Pancreas (tissue), 10 donors: ENCODE results near the gene TMUB1. TPM values are rescaled to one million over a fixed set of nuclear protein-coding genes. Genes with fewer than 3 reads are reported as not detected.

ENCODE experiments used
- ATAC-seq, 4 donors: fragments of 200-7000 bp; cut with Tn5 transposase; one replicate each; pipeline versions ENCODE4 v1.8.0 to v1.9.1; 2020; ENCODE audit warnings: mild to moderate bottlenecking in 4 of 4, moderate library complexity in 4 of 4
- DNase-seq, 6 donors: peaks; one replicate each; pipeline ENCODE4 v3.0.0-alpha.2; 2020
- FAIRE-seq: peaks from 2 replicates; lab custom pipeline; 2012; peaks lifted over from hg19 to GRCh38; lab: Jason Lieb, UNC
- H3K27ac ChIP-seq, 4 donors: fragments of 200-600 bp; sonication (generic); 1 replicate in 3 of 4; 2 replicates in 1 of 4; pipeline versions ENCODE4 v1.5.0 to v1.8.0; 2020
- H3K27me3 ChIP-seq, 4 donors: fragments of 200-600 bp; one replicate each; pipeline ENCODE4 v1.8.0; 2021
- H3K36me3 ChIP-seq, 3 donors: fragments of 200-600 bp; sonication (generic) in 1 of 3; one replicate each; pipeline versions ENCODE4 v1.5.0 to v1.8.0; 2020 to 2021
- H3K4me1 ChIP-seq, 3 donors: fragments of 200-600 bp; one replicate each; pipeline ENCODE4 v1.8.0; 2021
- H3K4me3 ChIP-seq, 4 donors: fragments of 200-600 bp; sonication (generic) in 2 of 4; one replicate each; pipeline versions ENCODE4 v1.5.0 to v1.8.0; 2020 to 2021
- H3K9me3 ChIP-seq, 4 donors: fragments of 200-600 bp; one replicate each; pipeline ENCODE4 v1.8.0; 2021
- CTCF ChIP-seq, 4 donors: fragments of 200-600 bp; sonication (generic) in 3 of 4; IDR thresholded peaks; one replicate each; pipeline versions ENCODE4 v1.5.0 to v1.8.0; 2021; ENCODE audit warnings: antibody characterized with exemption in 4 of 4
- whole genome bisulfite sequencing, 2 donors: extraction: QIAGEN DNeasy Blood & Tissue Kit; methylation state at CpG; one replicate each; pipeline ENCODE4 v1.1.7; 2013; 5-methylcytosine and 5-hydroxymethylcytosine counted together
- intact Hi-C, 3 donors: fragments of 100-400 bp; cut with DNase I; formaldehyde crosslinking; loops; one replicate each; pipeline versions ENCODE4 v1.11.1 to v1.14.2; 2022
- polyA plus RNA-seq, 2 donors: library from polyadenylated mRNA; stranded (reverse); fragments of 200-250 nt; gene quantifications; one replicate each; pipeline ENCODE4 v1.2.3, GENCODE V29; 2013
- total RNA-seq, 6 donors: library from RNA; stranded (reverse); fragmentation: NEBNext Ultra II Directional in 4 of 6; extraction: Animal tissue kit (Norgen Biotek cat#: 25700) in 4 of 6; gene quantifications; one replicate each; pipeline versions ENCODE4 v1.2.1 to v1.2.4, GENCODE V29; 2021 to 2023
- donor health status: healthy with polysubstance abuse.
- donor health status: DM: no; HTN: no; CAD: no; lungs with moderate emphysema.
- donor health status: DM: no; HTN: no; CAD: no.
- donor health status: control.
- donor health status: control.
- donor health status: Bipolar disorder and iron deficiency.
- donor health status: DM: yes; HTN: yes; CAD: no.
- donor health status: DM: no; HTN: no; CAD: no.
- donor health status: DM: no; HTN: no; CAD: no.
- donor health status: DM: yes; HTN: yes; CAD: no.

The TMUB1 gene
- total and polyA plus RNA-seq, 8 donors = 34.5 to 103 (median 44.1) TPM

GRCh38 chr7:151080522-151081169 lies 2.6 kb downstream of the TMUB1 start, which contains the start of gene FASTK:
Gene FASTK (minus strand): TSS chr7:151080809. CDS start chr7:151080766, 43 bp downstream.
- DNase-seq = peak; percentile 88 to 96 (median 92)
- TF ChIP-seq CTCF (IDR thresholded peaks at IDR 0.05) = no peak
- ATAC-seq = peak; percentile 83 to 90 (median 86)
- 0 to 1% methylated on average over 47 to 66 of the region's 66 CpGs for WGBS, 2 donors
- peaks cover 0 to 1% (median 0%) of the 10 kb centered on the region in 3 donors for H3K36me3 ChIP-seq
- no peaks in the 10 kb centered on the region for H3K27me3 ChIP-seq
- H3K9me3 ChIP-seq = no peaks in the 10 kb centered on the region
- H3K27ac ChIP-seq = peak within 1 kb of the TSS; percentile 74 to 85 (median 81)
- FAIRE-seq = no peak
- peaks cover 27 to 37% (median 30%) of the 10 kb centered on the region in 3 donors for H3K4me1 ChIP-seq
- intact Hi-C loops = no loop called here
- H3K4me3 ChIP-seq = peak within 1 kb of the TSS; percentile 90 to 99 (median 94)

GRCh38 chr7:151080067-151080521 lies 3.2 kb downstream of the TMUB1 start:
- DNase-seq (peak in 1 of 6 donors; percentile 77), ATAC-seq (peak; percentile 15 to 24 (median 21)), FAIRE-seq (no peak)
- H3K27me3 ChIP-seq = no peaks in the 10 kb centered on the region
- WGBS, 2 donors = 1% methylated on average over 31 of the region's 31 CpGs
- H3K27ac ChIP-seq = peak overlapping the region; percentile 74 to 85 (median 81)
- no peak for TF ChIP-seq CTCF (IDR thresholded peaks at IDR 0.05)
- no peaks in the 10 kb centered on the region for H3K9me3 ChIP-seq
- peaks cover 0 to 7% (median 0%) of the 10 kb centered on the region in 3 donors for H3K36me3 ChIP-seq
- H3K4me1 ChIP-seq = peaks cover 22 to 37% (median 25%) of the 10 kb centered on the region in 3 donors
- intact Hi-C loops = no loop called here
- H3K4me3 ChIP-seq = peak overlapping the region; percentile 90 to 99 (median 94)

DNA sequence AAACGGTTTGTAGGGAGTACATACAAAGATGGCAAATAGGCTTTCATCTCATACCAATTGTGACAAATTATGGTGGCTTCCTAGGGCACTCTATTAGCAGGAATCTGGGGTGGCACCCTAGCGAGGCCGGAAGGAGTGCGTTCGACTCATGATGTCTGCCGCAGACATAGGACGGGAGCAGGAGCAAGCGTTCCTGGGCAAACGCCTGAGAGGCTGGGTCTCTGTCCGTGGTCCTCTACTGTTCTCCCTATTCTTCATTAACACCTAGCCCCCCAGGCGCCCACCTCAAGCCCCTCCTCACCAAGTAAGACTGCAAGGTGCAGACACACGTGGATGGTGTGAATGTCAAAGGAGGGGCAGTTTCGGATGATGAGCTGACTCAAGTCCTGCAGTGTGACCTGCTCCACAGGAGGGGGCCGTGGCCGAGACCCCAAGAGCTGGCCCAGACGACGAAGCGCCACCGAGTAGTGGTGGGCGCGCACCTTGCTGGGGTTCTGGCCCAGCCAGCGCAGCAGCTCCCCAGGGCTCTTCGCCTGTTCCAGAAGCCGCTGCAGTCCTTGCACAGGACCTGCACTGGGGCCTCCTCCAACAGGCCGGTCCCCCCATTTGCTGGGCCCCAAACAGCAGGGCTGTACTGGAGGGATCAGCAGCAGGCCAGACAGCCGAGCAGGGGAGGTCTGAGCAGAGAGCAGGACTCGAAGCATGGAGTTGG lies 3.9 kb downstream of the TMUB1 start:
- Histone ChIP-seq H3K36me3 (peaks cover 0 to 14% (median 4%) of the 10 kb centered on the region in 3 donors), H3K4me3 (peak overlapping the region in 3 of 4 donors; percentile 94 to 99 (median 95)), H3K27me3 (no peaks in the 10 kb centered on the region), H3K4me1 (peaks cover 18 to 37% (median 21%) of the 10 kb centered on the region in 3 donors), H3K9me3 (no peaks in the 10 kb centered on the region), H3K27ac (no peak overlapping the region)
- FAIRE-seq = no peak
- TF ChIP-seq CTCF (IDR thresholded peaks at IDR 0.05) = no peak
- ATAC-seq = no peak
- DNase-seq = peak in 2 of 6 donors; percentile 28 to 72
- 58 to 71% methylated on average over 27 of the region's 27 CpGs for WGBS, 2 donors
- intact Hi-C loops = loop anchor here in 1 of 3 donors (2.0 kb wide), 1 partner anchor 15 kb away; no protein-coding TSS in a partner anchor

DNA sequence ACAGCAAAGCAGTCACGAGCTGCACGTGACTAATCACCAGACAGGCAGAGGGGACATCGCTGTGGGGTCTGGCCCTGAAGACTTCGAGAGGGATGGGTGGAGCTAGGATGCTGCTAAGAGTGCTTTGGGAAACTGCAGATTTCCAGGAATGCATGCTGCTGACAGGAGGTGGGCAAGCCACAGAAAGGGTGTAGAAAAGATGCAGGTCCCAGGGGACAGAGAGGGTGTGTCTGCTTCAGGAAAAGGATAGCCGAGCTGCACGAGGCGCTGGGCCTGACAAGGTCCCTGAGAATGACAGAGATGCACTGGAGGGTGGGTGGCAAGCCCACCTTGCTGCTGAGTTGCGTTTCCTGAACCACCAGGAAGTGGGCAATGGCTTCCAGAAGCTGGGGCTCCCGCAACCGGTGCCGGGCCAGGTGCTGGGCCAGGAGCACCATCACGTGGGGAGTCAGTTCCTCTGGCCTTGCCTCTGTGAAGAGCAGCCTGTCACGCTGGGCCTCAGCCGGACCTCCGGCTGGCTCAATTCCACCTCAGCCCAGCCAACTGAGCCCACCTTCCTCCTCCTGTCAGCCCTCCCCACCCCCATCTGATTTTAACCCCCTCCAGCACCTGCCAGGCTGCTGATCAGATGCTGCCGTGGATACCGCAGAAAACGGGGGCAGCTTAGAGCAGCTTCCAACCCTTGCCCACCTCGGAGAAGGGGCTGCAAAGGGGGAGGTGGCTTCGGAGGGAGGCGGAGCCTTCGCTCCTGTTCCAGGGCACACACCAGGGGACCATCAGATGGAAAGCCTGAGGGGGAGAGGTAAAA lies 4.9 kb downstream of the TMUB1 start:
- no peak overlapping the region for H3K27ac ChIP-seq
- FAIRE-seq = no peak
- ATAC-seq = no peak

More for the DNA sequence above, 4.9 kb downstream of the TMUB1 start:
- WGBS, 2 donors = 47 to 52% methylated on average over 22 of the region's 22 CpGs
- intact Hi-C loops = loop anchor here in 1 of 3 donors (2.0 kb wide), 1 partner anchor 14 kb away; no protein-coding TSS in a partner anchor
- TF ChIP-seq CTCF (IDR thresholded peaks at IDR 0.05) = no peak
- peak in 2 of 6 donors; percentile 24 to 75 for DNase-seq
- Histone ChIP-seq H3K36me3 (peaks cover 0 to 23% (median 4%) of the 10 kb centered on the region in 3 donors), H3K27me3 (no peaks in the 10 kb centered on the region), H3K4me1 (peaks cover 11 to 29% (median 16%) of the 10 kb centered on the region in 3 donors), H3K9me3 (no peaks in the 10 kb centered on the region), H3K4me3 (no peak overlapping the region)
